Fibroblast of villous mesenchyme (primary cell): Measurements from ENCODE around the gene ZNF217. TPM values are rescaled to one million over a fixed set of nuclear protein-coding genes. Genes with fewer than 3 reads are reported as not detected.
A peak's percentile ranks its signal among the peaks of the same experiment; 100 is the strongest.

Experiments used
- DNase-seq: peaks from one replicate; pipeline ENCODE4 v3.0.0-alpha.2; 2010; ENCODE audit warnings: low read depth
- H3K4me3 ChIP-seq: 2 replicates; pipeline ENCODE4 v1.5.1; 2011; ENCODE audit warnings: low read depth, mild to moderate bottlenecking, low read length
- total RNA-seq: library from RNA; depleted of rRNA; stranded (reverse); fragments of >200 nt; gene quantifications from 2 replicates; pipeline ENCODE4 v1.2.3, GENCODE V29; 2012
- TF ChIP-seq, protein P1 (sequence below): IDR thresholded peaks from 2 replicates; pipeline ENCODE4 v1.5.1; 2012; ENCODE audit warnings: low read depth, mild to moderate bottlenecking, low read length; ENCODE audit not compliant: insufficient read depth

ZNF217 gene
- total RNA-seq, 1 donor, result 22.9 TPM

DNA sequence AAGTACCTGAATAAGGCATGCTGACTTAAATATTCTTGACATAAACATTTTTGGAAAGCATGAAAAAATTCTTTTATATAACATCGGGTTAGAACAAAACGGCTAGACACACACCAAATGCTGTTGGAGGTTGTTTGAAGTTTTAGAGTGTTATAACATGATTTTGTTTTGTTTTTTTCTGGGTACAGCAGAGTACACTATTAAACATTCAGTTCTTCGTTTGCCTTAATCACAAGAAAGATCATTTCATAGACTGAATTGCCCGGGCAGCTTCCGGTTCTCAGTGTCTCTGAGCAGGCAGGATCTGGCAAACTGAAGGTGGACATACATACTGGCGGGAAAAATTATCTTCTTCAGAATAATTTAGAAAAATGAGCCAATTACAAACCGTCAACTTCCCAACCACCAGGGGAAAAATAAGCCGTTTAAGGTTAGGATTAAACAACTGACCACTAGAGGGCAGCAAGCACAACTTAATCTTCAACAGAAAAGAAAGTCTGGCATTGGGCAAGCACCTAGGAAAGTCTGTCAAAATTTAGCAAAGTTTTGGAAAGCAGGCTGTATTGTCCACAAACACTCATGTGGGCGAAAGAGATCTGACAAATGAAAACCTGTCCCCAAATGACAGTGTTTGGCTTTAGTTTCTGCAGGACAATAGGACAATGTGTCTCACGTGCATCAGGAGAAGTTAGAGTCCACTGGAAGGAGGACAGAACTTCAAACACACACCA is 15.0 kb downstream of the ZNF217 start:
- peak; percentile 94 for DNase-seq
- peak overlapping the region; percentile 43 for H3K4me3 ChIP-seq
- TF ChIP-seq, protein P1, sequence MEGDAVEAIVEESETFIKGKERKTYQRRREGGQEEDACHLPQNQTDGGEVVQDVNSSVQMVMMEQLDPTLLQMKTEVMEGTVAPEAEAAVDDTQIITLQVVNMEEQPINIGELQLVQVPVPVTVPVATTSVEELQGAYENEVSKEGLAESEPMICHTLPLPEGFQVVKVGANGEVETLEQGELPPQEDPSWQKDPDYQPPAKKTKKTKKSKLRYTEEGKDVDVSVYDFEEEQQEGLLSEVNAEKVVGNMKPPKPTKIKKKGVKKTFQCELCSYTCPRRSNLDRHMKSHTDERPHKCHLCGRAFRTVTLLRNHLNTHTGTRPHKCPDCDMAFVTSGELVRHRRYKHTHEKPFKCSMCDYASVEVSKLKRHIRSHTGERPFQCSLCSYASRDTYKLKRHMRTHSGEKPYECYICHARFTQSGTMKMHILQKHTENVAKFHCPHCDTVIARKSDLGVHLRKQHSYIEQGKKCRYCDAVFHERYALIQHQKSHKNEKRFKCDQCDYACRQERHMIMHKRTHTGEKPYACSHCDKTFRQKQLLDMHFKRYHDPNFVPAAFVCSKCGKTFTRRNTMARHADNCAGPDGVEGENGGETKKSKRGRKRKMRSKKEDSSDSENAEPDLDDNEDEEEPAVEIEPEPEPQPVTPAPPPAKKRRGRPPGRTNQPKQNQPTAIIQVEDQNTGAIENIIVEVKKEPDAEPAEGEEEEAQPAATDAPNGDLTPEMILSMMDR, result peak; percentile 80

DNA sequence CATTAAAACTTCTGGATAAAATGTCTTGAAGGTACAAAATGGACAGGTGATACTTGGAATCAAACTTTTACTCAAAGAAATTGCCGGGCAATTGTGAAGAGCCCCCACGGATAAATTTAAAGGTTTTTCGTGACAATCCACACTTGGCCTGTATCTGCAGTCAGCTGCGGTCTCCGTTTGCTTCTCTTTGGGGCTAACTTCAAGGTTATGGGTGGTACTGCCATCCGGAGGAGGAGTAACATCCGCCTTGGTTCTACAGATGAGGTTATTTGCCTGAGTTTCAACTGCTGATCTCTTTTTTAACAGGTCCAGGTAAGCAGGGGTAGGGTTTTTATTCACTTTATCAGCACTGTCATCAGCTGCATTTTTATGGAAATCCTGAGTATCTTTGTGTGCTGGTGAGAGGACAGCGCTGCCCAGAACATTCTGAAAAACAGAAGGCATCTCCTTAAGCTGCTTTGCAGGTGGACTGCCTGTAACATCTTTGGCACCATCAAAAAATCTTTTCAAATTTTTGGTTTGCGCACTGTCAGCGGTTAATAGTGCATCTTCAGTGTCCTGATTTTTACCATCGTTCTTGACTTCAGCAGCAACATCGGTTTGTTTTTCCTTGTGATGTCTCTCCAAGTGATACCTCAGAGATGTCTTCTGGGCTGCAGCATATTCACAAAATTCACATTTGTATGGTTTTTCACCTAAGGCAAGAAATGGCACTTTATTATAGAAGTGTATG is 16.9 kb downstream of the ZNF217 start:
- TF ChIP-seq, protein P1, result no peak
- H3K4me3 ChIP-seq, result no peak overlapping the region
- no peak for DNase-seq

DNA sequence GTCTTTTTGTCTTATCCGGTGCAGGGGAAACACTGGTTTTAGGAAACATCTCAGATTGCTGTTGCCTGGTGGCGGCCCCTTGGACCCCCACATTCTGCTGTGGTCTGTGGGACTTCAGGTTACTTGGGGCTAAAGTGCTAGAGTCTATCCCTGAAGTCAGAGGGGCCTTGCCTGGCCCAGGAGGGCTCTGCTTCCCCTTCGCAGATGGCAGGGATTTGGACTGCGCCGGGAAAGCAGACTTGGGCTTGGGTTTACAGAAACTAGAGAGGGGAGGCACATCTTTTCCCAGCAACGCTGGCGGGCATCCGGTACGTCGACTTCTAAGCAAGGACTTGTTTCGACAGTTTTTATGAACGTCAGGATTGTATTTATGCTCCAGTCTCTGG is 17.5 kb downstream of the ZNF217 start:
- H3K4me3 ChIP-seq, result no peak overlapping the region
- TF ChIP-seq, protein P1, result no peak
- no peak for DNase-seq

DNA sequence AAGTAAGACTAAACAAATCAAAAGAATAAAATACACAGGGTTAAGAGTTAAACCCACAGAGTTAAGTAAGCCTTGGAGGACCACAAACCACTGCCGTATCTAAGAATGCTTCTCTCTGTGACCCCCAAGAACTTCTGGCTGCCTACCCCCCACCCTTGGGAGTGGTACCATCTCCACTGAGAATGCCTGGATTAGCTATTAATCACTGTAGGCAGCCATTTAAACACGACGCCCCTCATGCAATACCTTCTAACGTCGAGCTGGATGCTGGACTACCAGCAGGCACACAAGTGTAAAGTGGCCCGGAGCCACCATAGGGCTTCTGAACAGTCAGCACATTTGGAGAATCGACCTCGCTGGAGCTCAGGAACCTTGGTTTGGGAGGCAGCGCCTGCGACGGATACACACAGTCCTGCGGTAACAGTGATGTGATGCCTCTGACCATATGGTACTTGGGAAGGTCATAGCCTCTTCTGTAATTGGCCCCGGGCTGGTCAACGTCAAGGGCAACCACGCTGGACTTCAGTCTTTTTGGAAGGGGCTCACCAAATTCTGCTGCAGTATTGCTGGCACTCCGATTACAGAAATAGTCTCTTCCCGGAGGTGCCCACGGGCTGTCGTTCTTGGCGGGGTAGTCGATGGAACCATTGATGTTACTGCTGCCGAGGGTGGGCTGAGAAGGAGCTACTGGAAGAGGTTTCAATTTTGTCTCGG is 18.0 kb downstream of the ZNF217 start:
- no peak overlapping the region for H3K4me3 ChIP-seq
- DNase-seq, result no peak
- TF ChIP-seq, protein P1, result no peak

DNA sequence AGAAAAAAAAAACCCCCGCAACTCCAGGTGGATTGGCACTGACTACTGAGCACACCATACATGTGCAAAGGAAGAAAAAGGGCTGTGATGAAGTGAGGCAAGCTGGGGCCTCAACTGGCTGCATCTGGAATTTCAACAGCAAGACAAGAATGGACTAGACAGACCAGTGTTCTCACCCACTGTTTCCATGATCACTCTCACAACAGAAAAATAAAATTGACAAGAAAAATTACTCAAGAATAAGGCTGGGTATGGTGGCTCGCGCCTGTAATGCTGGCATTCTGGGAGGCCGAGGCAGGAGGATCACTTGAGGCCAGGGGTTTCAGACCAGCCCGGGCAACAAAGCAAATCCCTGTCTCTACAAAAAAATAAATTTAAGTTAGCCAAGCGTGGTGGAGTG is 18.8 kb downstream of the ZNF217 start:
- no peak for DNase-seq
- TF ChIP-seq, protein P1, result no peak
- no peak overlapping the region for H3K4me3 ChIP-seq

DNA sequence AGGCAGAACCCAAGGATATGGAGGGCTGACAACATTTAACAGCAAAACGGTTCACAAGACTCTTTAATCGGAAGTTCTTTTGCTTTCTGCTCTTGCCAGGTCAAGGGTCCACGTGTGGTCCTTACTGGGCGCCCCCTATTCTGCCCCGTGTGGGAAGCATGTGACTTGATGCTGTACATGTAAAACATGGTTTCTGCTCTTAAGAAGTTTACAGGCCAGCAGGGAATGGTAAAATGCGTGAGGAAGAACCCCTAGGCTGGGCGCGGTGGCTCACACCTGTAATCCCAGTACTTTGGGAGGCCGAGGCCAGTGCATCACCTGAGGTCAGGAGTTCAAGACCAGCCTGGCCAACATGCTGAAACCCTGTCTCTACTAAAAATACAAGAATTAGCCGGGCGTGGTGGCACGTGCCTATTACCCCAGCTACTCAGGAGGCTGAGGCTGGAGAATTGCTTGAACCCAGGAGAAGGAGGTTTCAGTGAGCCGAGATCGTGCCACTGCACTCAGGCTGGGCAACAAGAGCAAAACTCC is 19.3 kb downstream of the ZNF217 start:
- no peak overlapping the region for H3K4me3 ChIP-seq
- DNase-seq, result no peak
- TF ChIP-seq, protein P1, result no peak
